HG03045 (cell line): Measurements from ENCODE around the gene VASP.

Experiments used
- ATAC-seq: cut with Tn5 transposase; IDR thresholded peaks from one replicate; pipeline ENCODE4 v1.9.1; 2021; ENCODE audit warnings: mild to moderate bottlenecking, moderate library complexity; ENCODE audit not compliant: unreplicated experiment

The VASP gene

GRCh38 chr19:45506989-45507871 is at the start of gene VASP:
TSS of gene VASP (plus strand) at chr19:45507479. CDS start at chr19:45507772, 293 bp downstream.
- ATAC-seq: peak; percentile 48

GRCh38 chr19:45457776-45458175 is 49.5 kb upstream of the VASP start:
- ATAC-seq: no peak

DNA sequence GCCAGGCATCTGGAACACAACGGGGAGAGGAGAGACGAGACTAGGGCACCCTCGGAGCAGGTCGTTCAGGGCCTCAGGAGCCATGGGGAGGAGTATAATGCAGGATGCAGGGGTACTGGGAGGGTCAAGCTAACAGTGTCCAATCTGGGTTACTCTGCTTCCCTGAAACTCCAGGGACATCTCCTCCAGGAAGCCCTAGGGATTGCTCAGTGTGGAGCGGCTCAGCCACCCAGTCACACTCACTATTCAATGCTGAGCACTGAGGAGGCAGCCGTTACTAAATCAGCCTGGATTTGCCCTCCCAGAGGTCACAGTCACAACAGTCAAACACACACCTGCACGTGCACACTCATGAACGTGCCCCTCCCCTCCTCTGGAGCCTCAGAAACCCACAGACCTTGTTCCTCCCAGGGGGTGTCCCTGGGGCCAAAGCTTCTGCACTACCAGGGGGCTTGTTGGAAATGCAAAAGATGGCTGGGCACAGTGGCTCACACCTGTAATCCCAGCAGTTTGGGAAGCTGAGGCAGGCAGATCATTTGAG is 46.4 kb upstream of the VASP start:
- no peak for ATAC-seq

GRCh38 chr19:45462174-45462573 is 45.1 kb upstream of the VASP start:
- ATAC-seq: no peak

GRCh38 chr19:45463241-45463640 is 44.0 kb upstream of the VASP start:
- no peak for ATAC-seq

DNA sequence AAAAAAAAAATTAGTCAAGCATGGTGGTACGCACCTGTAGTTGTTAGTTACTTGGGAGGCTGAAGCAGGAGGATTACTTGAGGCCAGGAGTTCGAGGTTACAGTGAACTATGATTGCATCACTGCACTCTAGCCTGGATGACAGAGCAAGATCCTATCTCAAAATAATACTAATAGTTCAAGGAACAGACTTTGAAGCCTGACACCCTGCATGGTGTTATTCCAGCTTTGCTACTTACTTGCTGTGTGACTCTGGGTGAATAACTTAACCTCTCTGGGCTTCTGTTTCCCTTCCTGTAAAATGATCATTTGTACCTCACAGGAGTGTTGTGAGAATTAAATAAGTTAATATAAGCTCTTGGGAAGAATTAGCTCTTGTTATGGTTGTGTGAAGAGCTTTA is 43.0 kb upstream of the VASP start:
- ATAC-seq: no peak

DNA sequence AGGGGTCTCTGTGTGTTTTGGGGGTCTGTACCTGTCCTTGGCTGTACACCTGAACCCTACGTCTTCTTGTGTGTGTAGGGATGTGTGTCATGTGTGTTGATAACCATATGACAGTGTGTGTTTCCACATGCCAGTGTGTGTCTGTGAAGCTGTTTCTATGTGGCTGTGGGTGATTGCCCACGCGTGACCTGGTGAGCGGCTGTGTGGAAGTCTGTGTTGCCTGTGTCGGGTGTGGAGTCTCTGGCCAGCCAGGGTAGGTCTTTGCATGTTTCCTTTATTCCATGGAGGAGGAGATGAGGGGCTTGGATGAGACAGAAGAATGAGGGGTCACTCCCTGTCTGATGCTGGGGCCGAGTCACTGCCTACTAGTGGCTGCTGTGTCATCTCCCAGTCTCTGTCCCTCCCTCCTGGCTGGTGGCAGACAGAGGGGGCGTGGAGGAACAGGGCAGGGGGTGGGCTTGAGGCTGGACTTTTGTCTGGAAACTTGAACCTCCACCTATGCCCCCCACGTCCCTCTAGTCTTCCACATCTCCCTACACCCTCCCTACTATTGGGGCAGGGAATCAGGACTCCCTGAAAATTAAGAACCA is 42.3 kb upstream of the VASP start:
- no peak for ATAC-seq

DNA sequence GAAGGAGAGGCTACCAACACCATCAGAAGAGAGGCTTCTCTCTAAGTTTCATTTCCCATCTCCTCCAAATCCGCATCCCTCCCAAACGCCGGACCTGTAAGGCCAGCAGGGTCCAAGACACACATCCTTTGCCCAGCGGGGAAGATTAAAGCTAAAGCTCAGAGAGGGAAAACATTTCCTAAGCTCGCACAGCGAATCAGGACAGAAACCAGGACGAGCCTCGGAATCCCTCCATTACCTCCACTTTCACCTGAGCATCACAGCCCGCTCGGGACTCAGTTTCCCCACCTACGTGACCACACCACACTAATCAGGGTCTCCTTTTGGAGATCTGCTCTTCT is 40.2 kb upstream of the VASP start:
- ATAC-seq: no peak

- ATAC-seq: peak; percentile 45
These were observed 39.7 kb upstream of the VASP start, which contains the start of gene FOSB for GRCh38 chr19:45467456-45468158. TSS of gene FOSB (plus strand) at chr19:45467996. CDS start at chr19:45468587, 591 bp downstream.

GRCh38 chr19:45468159-45468651 is 39.1 kb upstream of the VASP start:
- ATAC-seq: peak; percentile 15

DNA sequence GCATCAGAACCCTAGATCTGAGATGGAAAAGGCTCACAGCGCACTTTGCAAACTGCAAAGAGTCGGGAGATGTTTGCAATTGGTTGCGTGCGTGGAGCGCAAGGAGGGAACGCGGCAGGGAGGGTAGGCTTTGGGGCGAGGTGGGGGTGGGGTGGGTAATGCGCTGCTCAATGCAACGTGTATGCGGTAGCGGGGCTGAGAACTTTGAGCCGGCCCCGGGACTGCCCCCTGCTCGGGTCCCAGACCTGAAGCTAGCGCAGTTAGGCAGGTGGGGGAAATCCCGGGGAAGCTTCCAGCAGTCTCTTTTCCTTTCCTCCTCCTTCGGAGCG is 38.5 kb upstream of the VASP start:
- ATAC-seq: peak; percentile 16

- ATAC-seq: peak; percentile 57
These were observed 37.9 kb upstream of the VASP start for GRCh38 chr19:45469132-45469944.

- no peak for ATAC-seq
These were observed 37.1 kb upstream of the VASP start for GRCh38 chr19:45469945-45470761.

GRCh38 chr19:45470762-45471081 is 36.6 kb upstream of the VASP start:
- no peak for ATAC-seq

- ATAC-seq: no peak
These were observed 36.0 kb upstream of the VASP start for GRCh38 chr19:45471111-45471930.

GRCh38 chr19:45471931-45472562 is 35.2 kb upstream of the VASP start:
- ATAC-seq: no peak

- no peak for ATAC-seq
These were observed 34.5 kb upstream of the VASP start for GRCh38 chr19:45472563-45473366.

- ATAC-seq: no peak
These were observed 34.0 kb upstream of the VASP start for GRCh38 chr19:45473367-45473681.
